ENCODE measurements around the gene NWD2. TPM values are rescaled to one million over a fixed set of nuclear protein-coding genes. Genes with fewer than 3 reads are reported as not detected.

Gene NWD2
- total RNA-seq, 1 experiment from 2014 or later = not detected

DNA sequence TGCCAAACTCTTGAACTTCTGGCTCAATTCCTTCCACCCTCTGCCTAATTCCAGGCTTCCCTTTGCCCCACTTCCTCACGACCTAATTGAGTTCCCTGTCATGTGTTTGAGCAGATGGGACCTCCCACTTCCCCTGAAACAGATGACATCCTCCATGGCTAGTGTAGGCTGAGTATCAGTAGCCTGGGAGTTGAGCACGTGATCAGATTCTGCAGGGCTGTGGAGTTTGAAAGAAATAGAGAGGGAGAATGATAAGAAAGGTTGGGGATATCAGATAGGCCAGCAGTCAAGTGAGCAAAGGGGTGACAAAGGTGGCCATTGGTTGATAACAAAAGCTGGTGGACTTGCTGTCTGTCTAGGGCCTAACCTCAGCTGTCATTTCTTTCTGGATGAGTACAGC, 18.8 kb upstream of the NWD2 start:
- Histone ChIP-seq H3K27me3 (ENCODE audit: insufficient read depth, low read length) (no peaks in the 10 kb centered on the region), H4K20me1 (ENCODE audit: control insufficient read depth, insufficient read depth, insufficient read length) (no peaks in the 10 kb centered on the region), H2BK12ac (ENCODE audit: insufficient read length, low read depth, low read length) (no peak overlapping the region), H4K8ac (replicated peaks; ENCODE audit: insufficient read length, low read depth, low read length) (no peak overlapping the region), H2BK120ac (ENCODE audit: low read depth, low read length, poor library complexity, severe bottlenecking) (no peak overlapping the region), H4K91ac (ENCODE audit: insufficient read length, low read depth, low read length) (no peak overlapping the region), H3K79me2 (ENCODE audit: insufficient read depth, low read length) (no peaks in the 10 kb centered on the region), H3K4me1 (ENCODE audit: insufficient read depth, low read length) (no peaks in the 10 kb centered on the region), H4K5ac (ENCODE audit: insufficient read length, low read depth, low read length) (no peak overlapping the region), H3K4ac (ENCODE audit: low read depth, low read length) (no peak overlapping the region), H3K23me2 (ENCODE audit: insufficient read length, low read depth, low read length, poor library complexity, severe bottlenecking) (no peaks in the 10 kb centered on the region), H3K27ac (ENCODE audit: insufficient read length, low read depth, low read length) (no peak overlapping the region), H3K18ac (ENCODE audit: insufficient read length, low read depth, low read length) (no peak overlapping the region), H3K4me2 (ENCODE audit: insufficient read depth, insufficient read length, low read length) (no peak overlapping the region), H3K9me3 (ENCODE audit: control insufficient read depth, low read depth, low read length) (no peaks in the 10 kb centered on the region), H2AK5ac (ENCODE audit: insufficient read length, low read length) (no peak overlapping the region), H2AFZ (ENCODE audit: low read length) (no peak overlapping the region), H2BK15ac (ENCODE audit: low read depth, low read length) (no peak overlapping the region), H3K56ac (ENCODE audit: insufficient read length, low read depth, low read length) (no peak overlapping the region), H2BK20ac (ENCODE audit: low read depth, low read length, poor library complexity, severe bottlenecking) (no peak overlapping the region), H3T11ph (ENCODE audit: low read length) (no peak overlapping the region), H3K79me1 (ENCODE audit: insufficient read depth, low read depth, low read length, poor library complexity, severe bottlenecking) (no peaks in the 10 kb centered on the region), H3K14ac (ENCODE audit: insufficient read depth, low read length) (no peak overlapping the region), H2BK5ac (ENCODE audit: insufficient read length, low read length) (no peak overlapping the region), H3K23ac (ENCODE audit: insufficient read length, low read depth, low read length) (no peak overlapping the region), H3K9ac (ENCODE audit: extremely low read depth, insufficient read length, low read length) (no peak overlapping the region)
- DNase-seq = no peak
- H3K27me3 Mint-ChIP-seq (ENCODE audit: low read depth) = no peaks in the 10 kb centered on the region; the same call in 1 of the 2 replicates
- no peaks in the 10 kb centered on the region for H3K36me3 Mint-ChIP-seq (ENCODE audit: insufficient read depth in 1 of 3, low read depth in 3 of 3)
- no peak overlapping the region for H3K27ac Mint-ChIP-seq
- TF ChIP-seq CTCF (conservative IDR thresholded peaks at IDR 0.05) = no peak
- H3K9me3 Mint-ChIP-seq = no peaks in the 10 kb centered on the region
- no CpG with 5 or more reads among the region's 2 CpGs for WGBS (ENCODE audit: extremely low coverage, insufficient read length, low lambda C conversion rate)
- no peak overlapping the region for H3K4me3 Mint-ChIP-seq
- no peaks in the 10 kb centered on the region for H3K4me1 Mint-ChIP-seq

Measured in H9 (cell line).